Anterior cingulate cortex (tissue), 58 donors: ENCODE data around the gene SNN.

Experiments used
- DNase-seq, 58 donors: peaks; one replicate each; lab custom pipeline; 2025; lab: John Stamatoyannopoulos, UW

Gene SNN

DNA sequence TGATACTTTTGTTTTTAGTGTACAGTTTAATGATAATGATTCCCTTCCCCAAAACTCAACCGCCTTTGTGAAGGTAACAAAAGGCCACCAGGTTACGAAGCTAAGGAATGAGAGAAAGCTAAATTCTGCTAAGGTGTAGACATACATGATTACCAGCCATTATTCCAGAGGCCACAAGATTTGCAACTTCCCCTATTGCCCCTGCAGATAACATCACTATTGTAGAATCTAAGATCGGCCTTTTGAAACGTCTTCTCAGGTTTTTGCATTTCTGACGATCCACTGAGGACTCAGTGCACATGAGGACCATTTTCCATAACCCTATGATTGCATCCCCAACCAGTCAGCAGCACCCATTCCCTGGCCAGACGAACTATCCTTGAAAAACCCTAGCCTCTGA is 33.9 kb upstream of the SNN start:
- no peak for DNase-seq

DNA sequence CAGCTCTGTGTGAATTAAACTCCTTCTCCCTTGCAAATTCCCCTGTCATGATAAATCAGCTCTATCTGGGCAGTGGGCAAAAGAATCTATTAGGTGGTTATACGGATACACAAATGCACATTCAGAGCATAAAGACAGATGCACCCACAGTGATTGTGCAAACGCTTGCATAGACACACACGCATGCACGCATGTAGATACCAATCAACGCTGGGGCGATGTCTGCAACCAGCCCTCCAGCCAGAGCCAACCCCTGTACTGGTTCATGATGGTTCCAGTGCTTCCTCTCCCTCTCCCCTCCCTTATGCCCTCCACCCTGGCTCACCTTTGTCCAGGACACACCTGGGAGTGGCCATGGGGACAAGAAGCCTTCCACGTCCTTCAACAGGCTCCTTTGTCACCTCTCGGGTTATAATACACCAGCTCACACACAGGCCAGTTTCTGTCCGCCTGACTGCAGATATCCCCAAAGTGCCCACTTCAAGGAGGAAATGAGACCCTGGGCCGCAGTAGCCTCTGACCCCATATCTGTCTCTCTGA is 33.1 kb upstream of the SNN start:
- DNase-seq: no peak

DNA sequence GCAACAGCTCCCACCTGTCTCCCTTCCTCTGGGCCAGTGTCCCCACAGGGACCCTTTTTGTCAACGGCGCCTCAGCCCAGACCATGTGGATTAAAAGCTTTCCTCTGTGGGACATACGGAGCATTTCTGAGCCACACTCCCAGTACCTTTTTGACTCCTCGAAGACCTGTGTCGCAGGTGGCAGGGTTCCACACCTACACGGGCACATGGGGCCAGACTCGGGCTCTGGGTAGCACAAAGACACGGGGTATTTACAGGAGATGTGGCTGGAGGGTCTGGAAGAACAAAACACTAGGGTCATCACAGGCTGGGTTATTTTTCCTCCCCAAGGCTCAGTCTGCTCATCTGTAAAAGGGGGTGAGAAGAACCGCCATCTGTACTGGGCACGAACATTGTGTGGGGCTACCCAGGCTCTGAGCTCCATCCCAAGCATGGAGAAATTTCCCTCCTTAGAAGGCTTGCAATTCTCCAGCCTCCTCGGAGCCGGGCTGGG is 32.5 kb upstream of the SNN start:
- DNase-seq: no peak

DNA sequence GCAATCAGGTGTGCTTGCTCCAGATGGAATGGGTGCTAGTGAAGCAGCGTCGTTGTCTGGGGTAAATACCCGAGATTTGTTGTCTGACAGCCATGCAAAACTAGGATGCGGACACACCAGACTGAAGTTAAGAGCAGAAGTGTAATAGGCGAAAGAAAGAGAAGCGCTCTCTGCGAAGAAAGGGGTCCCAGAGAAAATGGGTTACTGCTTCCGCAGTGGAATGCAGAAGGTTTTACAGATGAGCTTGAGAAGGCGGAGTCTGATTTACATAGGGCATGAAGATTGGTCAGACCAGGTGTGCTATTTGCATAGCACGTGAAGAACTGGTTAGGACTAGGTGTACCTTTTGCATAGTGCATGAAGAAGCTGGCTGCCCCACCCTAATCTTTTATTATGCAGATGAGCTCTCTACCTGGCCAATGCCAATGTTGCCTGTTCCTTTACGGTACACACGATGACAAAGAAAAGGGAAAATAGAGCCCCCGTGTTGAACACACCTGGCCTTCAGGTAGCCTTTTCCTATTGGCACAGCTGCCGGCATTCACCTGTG is 32.0 kb upstream of the SNN start:
- DNase-seq: no peak

DNA sequence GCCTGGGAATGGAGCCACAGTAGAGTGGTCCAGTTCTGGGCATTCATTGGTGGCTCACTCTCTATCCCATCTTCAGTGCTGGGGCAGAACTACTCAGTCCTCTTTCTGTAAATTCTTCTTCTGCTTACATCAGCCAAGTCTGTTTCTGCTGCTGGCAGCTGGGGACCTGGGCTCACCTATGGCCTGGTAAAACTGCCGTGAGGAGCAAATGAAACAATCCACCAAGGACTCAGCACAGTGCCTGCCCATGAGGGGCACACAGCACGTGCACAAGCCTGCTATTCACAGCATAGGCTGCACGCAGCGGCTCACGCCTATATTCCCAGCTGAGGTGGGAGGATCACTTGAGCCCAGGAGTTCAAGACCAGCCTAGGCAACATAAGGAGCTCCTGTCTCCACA is 30.9 kb upstream of the SNN start:
- no peak for DNase-seq

DNA sequence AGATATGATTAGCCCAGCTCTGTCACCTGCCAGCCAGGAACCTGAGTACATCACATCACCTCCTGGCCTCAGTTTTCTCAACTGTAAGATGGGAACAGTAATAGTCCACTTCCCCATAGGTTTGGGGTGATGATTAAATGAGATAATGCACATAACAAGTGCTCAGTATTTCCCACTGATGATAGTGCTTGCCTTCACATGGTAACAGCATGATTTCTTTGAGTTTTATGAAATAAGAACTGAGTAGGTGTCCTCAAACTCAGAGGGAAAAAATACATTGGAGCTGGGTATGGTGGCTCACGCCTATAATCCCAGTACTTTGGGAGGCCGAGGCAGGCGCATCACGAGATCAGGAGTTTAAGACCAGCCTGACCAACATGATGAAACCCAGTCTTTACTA is 30.1 kb upstream of the SNN start:
- DNase-seq: no peak

DNA sequence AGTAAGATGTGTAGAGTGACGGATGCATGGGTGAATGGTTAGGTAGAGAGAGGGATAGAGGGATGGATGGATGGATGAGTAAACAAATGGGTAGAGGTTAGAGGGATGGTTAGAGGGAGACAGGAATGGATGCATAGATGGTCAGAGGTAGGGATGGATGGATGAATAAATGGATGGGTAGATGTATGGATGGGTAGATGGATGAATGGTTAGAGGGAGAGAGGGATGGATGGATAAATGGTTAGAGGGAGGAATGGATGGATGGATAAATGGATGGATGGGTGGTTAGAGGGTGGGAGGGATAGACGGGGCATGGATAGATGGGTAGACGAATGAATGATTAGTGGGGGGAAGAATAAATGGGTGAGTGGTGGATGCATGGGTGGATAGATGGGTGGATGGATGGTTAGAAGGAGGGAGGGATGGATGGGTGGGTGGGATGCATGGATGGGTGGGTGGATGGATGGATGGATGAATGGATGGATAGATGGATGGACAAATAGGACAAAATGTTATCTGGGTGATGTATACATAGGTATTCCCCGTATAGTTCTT is 29.2 kb upstream of the SNN start:
- DNase-seq: no peak

DNA sequence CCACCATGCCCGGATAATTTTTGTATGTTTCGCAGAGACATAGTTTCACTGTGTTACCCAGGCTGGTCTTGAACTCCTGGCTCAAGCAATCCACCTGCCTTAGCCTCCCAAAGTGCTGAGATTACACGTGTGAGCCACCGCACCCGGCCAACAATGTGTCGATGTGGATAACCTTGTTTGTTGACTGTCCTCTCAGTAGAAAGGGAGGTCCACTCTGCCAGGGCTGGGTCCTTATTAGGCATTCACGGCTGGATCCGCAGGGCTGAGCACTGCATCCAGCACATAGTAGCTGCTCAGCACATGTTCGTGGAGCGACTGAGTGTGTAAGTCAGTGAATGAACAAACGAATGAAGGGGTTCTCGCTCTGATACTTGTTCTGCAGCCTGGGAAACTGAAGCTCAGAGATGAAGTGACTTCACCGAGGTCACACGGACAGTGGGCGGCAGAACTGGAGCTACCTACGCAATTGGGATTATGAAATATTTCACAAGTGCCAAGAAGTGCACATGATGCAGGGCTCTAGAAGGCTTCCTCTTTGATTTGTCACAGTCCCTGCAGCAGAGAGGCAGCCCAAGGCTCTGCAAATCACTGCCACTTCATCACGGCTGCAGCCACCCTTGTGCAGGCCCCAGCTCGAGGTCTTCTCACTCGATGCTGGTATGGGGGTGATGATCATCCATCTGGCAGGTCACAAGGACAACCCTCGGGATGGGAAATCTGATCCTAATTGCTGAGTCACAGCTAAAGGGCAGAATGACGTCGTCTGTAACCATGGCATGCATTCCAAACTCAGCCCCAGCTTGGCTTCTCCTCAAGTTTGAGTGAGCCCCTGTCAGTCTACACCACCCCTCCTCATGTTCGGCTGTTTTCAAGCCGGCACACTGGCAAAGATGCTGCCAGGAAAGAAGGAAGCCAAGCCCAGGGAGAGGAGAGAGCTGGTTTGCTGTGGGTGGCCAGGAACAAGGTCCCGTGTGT is 28.0 kb upstream of the SNN start:
- DNase-seq: peak in 54 of 58 donors; percentile 14 to 86 (median 60)

DNA sequence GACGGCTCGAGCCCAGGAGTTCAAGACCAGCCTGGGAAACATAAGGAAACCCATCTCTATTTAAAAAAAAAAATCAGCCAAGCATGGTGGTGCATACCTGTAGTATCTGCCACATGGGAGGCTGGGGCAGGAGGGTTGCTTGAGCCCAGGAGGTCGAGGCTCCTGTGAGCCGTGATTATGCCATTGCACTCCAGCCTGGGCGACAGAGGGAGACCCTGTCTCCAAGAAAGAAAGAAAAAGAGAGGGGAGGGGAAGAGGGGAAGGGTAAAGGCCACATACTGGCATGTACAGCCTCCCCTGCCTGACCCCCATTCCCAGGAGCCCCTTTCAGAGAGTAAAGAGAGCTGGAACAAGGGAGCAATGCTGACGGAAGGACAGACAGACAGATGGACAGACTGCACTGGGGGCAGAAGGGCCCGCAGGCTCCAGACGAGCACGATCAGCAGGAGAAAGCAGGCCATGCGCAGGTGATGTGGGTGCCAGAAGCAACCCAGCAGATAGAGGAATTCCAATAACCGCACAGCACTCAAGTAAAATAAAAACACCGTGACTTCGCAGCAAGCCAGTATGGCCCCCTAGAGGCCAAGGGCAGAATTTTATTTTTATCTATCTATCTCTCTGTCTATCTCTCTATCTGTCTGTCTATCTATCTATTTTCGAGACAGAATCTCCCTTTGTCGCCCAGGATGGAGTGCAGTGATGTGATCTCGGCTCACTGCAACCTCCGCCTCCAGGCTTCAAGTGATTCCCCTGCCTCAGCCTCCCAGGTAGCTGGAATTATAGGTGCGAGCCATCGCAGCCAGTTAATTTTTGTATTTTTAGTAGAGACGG is 27.1 kb upstream of the SNN start:
- DNase-seq: peak in 27 of 58 donors; percentile 4 to 43 (median 14)

DNA sequence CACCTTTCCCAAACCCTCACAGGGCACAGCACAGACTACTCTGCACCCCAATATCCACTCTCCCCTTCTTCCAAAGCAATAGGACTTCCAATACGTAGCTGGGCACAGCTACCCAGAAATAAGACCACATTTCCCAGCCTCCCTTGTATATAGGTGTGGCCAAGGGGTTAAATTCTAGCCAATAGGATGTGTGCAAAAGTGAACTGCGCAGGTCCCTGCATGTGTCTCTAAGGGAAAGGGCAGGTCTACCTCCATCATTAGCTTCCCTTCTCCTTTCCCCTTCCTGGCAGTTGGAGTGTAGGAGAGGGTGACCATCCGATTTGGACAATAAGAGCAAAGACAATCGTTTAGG is 25.5 kb upstream of the SNN start:
- DNase-seq: no peak

DNA sequence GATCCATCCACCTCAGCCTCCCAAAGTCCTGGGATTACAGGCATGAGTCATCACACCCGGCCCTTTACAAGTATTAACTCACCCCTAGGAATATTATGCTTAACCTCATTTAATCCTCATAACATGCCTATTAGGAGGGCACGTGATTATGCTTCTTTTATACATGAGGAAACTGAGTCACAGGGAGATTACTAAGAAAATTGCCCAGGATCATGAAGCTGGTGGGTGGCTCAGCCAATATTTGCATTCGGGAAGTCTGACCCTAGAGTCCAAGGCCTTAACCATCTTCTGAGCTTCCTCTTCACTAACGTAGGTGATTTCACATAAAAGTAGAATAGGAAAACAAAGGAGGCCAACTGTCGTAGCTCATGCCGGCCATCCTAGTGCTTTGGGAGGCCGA is 19.0 kb upstream of the SNN start:
- no peak for DNase-seq

DNA sequence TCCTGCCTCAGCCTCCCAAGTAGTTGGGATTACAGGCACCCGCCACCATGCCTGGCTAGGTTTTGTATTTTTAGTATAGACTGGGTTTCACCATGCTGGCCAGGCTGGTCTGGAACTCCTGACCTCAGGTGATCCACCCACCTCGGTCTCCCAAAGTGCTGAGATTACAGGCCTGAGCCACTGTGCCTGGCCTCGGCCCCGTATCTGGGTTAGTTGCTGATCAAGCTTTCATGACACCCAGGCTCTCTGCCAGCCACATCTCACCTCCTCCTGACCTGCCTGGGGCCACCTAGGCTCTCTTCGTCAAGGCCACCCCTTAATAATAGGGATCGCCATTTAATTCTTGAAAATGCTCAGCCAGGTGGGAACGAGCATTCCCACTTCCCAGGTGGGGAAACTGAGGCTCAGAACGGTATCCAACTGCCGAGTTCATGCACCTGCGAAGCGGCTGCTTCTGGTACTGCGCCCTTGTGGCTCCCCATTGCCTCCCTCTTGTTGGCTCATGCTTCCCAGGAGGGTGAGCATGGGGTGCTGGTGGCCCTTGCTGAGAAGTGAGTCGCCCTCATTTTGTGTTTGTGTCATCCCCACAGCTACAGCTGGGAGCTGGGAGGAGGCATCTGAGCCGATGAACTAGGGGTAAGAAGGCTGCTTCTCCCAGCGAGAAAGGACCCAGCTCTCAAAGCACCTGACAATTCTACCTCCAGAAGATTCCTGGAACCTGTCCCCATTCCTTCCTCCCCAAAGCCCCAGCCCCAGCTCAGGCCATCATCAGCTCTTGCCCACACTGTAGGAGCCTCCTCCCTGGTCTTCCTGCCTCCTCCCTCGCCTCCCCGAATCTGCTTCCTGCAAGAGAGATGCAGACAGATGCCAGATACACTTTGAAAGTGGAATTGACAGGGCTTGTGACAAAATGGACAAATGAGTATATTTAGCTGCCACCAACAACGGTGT is 17.3 kb upstream of the SNN start:
- no peak for DNase-seq

DNA sequence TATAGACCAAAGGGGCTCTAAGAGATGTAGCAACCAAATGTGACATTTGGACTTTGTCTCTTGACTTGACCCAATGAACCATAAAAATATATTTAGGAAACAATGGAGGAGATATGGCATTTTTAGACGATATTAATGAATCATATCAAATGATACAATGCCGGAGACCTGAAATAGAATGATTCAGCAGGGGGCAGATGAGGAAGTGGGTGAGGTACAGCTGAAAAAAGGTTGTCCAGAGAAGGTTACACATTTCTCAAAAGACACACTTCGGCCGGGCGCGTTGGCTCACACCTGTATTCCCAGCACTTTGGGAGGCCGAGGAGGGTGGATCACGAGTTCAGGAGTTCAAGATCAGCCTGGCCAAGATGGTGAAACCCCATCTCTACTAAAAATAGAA is 16.5 kb upstream of the SNN start:
- DNase-seq: no peak

DNA sequence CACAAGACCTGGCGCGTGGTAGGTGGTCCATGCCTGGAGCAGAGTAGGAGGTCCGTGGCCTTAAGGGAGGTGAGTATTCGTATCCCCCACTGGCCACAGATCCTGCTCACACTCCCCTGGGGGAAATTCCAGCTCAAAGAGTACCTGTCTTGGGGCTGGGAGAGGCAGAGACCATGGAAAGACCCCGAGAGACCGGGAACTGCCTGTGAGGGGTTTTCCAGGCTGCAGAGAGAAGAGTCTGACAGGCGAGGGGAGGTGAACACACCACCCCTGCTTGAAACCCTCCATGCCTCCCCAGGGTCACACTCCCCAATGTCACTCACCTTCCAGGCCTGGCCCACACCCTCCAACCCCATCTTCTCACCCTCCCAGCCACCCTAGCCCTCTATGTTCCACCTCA is 12.6 kb upstream of the SNN start:
- DNase-seq: no peak

DNA sequence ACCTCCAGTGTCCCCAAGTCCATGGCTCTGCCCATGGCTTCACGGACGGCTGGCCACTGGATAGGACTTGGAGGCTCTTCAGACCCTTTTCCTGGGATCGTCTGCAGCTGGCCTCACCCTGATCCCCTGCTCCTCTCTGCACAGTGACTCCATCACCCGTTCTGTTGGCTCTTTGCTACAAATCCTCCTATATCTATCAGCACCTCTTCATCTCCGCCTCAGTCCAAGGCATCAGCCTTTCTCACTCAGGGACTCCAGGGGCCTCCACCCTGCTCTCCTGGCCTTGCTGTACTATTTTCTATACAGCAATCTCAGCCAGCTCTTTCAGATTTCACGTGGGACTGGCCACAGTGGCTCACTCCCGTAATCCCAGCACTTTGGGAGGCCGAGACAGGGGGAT is 10.7 kb upstream of the SNN start:
- no peak for DNase-seq

DNA sequence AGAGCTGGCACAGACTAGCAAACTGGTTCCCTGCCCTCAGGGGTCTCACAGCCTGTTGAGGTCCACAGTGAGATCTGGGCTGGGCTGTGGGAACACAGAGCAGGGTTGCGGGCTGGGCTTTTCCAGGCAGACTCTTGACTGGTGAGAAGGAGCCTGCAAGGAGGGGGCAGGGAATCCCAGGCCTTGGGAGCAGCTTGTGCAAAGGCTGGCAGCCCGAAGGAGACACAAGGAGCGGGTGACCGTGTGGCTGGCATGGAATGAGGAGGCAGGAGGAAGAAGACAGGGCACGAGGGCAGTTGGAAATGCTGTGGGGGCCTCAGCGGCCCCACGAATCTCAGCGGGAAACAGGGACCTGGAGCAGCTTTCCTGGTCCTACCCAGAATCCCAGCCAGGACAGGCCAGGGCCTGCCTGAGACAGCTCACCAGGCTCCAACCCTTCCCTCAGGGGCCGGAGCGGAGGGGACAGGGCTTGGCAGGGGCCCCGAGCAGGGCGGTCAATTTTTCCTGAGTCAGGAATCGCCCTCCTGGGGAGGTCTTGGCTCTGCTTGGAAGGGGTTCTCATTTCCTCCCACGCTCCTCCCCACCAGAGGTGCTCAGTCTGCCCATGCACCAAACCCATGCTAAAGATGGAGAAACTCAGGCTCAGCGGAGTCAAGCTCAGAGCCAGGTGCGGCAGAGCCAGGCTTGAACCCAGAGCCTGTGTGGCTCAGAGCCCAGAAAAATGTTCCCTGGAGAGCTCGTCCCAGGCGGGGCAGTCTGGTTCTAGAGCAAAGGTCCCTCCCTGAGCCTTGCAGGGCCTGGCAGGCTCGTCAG is 9.2 kb upstream of the SNN start:
- peak in 9 of 58 donors; percentile 6 to 43 (median 15) for DNase-seq

DNA sequence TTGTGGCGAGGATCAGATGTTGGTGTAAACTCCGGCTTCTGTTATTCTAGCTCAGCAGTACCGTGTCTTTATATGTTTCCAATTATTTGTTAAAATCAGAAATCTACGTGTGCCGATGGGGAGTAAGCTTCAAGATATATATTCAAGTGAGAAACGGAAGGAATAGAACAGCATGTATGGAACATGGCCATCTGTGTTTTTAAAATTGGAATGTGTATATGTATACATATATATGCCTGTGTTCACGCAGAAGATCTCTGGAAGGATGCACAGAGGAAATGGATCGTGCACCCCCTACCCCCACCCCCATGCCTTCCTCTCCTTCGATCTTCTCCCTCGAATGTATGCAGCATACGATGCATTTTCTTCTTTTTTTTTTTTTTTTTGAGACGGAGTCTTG is 7.7 kb upstream of the SNN start:
- no peak for DNase-seq

DNA sequence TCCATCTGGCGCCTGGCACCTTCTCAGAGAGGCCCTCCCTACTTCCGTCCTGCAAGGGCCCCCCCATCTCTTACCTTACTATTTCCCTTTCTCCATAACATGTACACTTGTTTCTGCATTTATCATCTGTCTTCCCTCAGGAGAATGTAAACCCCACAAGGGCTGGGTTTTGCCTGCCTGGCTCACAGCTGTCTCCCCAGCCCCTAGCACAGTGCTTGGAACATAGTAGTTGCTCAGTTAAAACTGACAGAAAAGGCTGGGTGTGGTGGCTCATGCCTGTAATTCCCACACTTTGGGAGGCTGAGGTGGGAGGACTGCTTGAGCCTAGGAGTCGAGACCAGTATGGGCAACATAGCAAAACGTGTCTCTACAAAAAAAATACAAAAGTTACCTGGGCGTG is 5.7 kb upstream of the SNN start:
- no peak for DNase-seq

DNA sequence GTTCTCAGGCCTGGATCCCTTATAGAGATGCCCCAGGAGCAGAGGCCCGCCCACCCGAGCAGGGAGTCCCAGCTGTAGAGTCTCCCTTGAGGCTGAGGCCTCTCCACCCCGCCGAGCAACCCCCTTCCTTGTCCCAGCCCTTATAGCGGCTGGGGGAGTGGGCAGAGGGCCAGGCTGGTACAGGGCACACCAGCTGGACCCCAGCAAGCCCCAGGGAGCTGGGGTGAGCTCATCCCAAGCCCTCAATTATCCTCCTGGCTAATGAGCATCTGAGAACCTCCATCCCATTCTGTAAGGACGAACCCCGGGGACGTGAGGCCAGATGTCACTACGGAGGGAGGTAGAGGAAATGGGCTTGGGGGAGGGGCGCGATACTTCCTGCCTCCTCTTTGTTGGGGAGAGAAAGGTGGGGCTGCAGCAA is 3.2 kb upstream of the SNN start:
- no peak for DNase-seq
